IgD-negative memory B cell (primary cell): ENCODE data around the gene CYB5R4. TPM values are rescaled to one million over a fixed set of nuclear protein-coding genes. Genes with fewer than 3 reads are reported as not detected.

Experiments used
- H3K27ac Mint-ChIP-seq, 3 donors: one replicate each; pipeline ENCODE4 v1.8.0; 2020 to 2022; ENCODE audit warnings: mild to moderate bottlenecking in 3 of 3, mixed read lengths in 3 of 3, moderate library complexity in 1 of 3
- H3K27me3 Mint-ChIP-seq: one replicate; pipeline ENCODE4 v1.8.0; 2021; ENCODE audit warnings: mixed read lengths
- H3K36me3 Mint-ChIP-seq: one replicate; pipeline ENCODE4 v1.8.0; 2020; ENCODE audit warnings: mild to moderate bottlenecking, mixed read lengths
- H3K4me1 Mint-ChIP-seq, 3 donors: one replicate each; pipeline ENCODE4 v1.8.0; 2020 to 2022; ENCODE audit warnings: mixed read lengths in 3 of 3, mild to moderate bottlenecking in 1 of 3
- H3K4me3 Mint-ChIP-seq, 4 donors: one replicate each; pipeline ENCODE4 v1.8.0; 2020 to 2022; ENCODE audit warnings: mild to moderate bottlenecking in 4 of 4, mixed read lengths in 4 of 4, moderate library complexity in 3 of 4
- H3K9me3 Mint-ChIP-seq, 3 donors: one replicate each; pipeline ENCODE4 v1.8.0; 2020 to 2021; ENCODE audit warnings: mixed read lengths in 3 of 3, mild to moderate bottlenecking in 1 of 3
- polyA plus RNA-seq: library from polyadenylated mRNA; unstranded; fragments of 300-500 nt; fragmentation: Illumina TruSeq; gene quantifications from one replicate; pipeline ENCODE4 v1.2.3, GENCODE V29; 2021

The CYB5R4 gene
- polyA plus RNA-seq: 68.5 TPM

GRCh38 chr6:83859410-83860358, at the start of gene CYB5R4:
CYB5R4 (plus strand) TSS chr6:83859689; CDS start chr6:83859783, 94 bp downstream.
- peaks cover 18 to 35% (median 27%) of the 10 kb centered on the region in 3 donors for H3K4me1 Mint-ChIP-seq
- peak within 1 kb of the TSS; percentile 66 to 96 (median 95) for H3K27ac Mint-ChIP-seq
- H3K9me3 Mint-ChIP-seq: peaks cover 0 to 4% (median 0%) of the 10 kb centered on the region in 3 donors
- H3K27me3 Mint-ChIP-seq: peaks cover 9% of the 10 kb centered on the region
- peaks cover under 1% of the 10 kb centered on the region for H3K36me3 Mint-ChIP-seq
- H3K4me3 Mint-ChIP-seq: peak within 1 kb of the TSS; percentile 91 to 99 (median 96)

- Mint-ChIP-seq H3K36me3 (no peaks in the 10 kb centered on the region), H3K4me3 (no peak overlapping the region), H3K27me3 (peaks cover 4% of the 10 kb centered on the region), H3K27ac (no peak overlapping the region), H3K9me3 (peaks cover 0 to 2% (median 0%) of the 10 kb centered on the region in 3 donors), H3K4me1 (no peaks in the 10 kb centered on the region)
These were observed 46.9 kb upstream of the CYB5R4 start for GRCh38 chr6:83812595-83812994.

- Mint-ChIP-seq H3K27ac (no peak overlapping the region), H3K4me3 (no peak overlapping the region), H3K4me1 (no peaks in the 10 kb centered on the region), H3K9me3 (no peaks in the 10 kb centered on the region), H3K36me3 (no peaks in the 10 kb centered on the region), H3K27me3 (peaks cover 3% of the 10 kb centered on the region)
These were observed 43.7 kb upstream of the CYB5R4 start for GRCh38 chr6:83815631-83816272.

GRCh38 chr6:83822629-83823169, 36.8 kb upstream of the CYB5R4 start:
- Mint-ChIP-seq H3K27me3 (peaks cover 2% of the 10 kb centered on the region), H3K27ac (no peak overlapping the region), H3K4me3 (no peak overlapping the region), H3K9me3 (no peaks in the 10 kb centered on the region), H3K36me3 (no peaks in the 10 kb centered on the region), H3K4me1 (no peaks in the 10 kb centered on the region)

- peaks cover 2% of the 10 kb centered on the region for H3K27me3 Mint-ChIP-seq
- no peaks in the 10 kb centered on the region for H3K9me3 Mint-ChIP-seq
- H3K27ac Mint-ChIP-seq: no peak overlapping the region
- no peaks in the 10 kb centered on the region for H3K4me1 Mint-ChIP-seq
- H3K4me3 Mint-ChIP-seq: no peak overlapping the region
- H3K36me3 Mint-ChIP-seq: no peaks in the 10 kb centered on the region
These were observed 35.1 kb upstream of the CYB5R4 start for GRCh38 chr6:83824388-83824801.

GRCh38 chr6:83824831-83825230, 34.7 kb upstream of the CYB5R4 start:
- H3K36me3 Mint-ChIP-seq: no peaks in the 10 kb centered on the region
- H3K27me3 Mint-ChIP-seq: peaks cover 2% of the 10 kb centered on the region
- H3K27ac Mint-ChIP-seq: no peak overlapping the region

GRCh38 chr6:83827050-83827449, 32.4 kb upstream of the CYB5R4 start:
- no peak overlapping the region for H3K27ac Mint-ChIP-seq
- no peaks in the 10 kb centered on the region for H3K4me1 Mint-ChIP-seq
- H3K4me3 Mint-ChIP-seq: no peak overlapping the region
- H3K27me3 Mint-ChIP-seq: no peaks in the 10 kb centered on the region
- peaks cover 0 to 3% (median 0%) of the 10 kb centered on the region in 3 donors for H3K9me3 Mint-ChIP-seq
- H3K36me3 Mint-ChIP-seq: no peaks in the 10 kb centered on the region

More at GRCh38 chr6:83824831-83825230, 34.7 kb upstream of the CYB5R4 start:
- H3K9me3 Mint-ChIP-seq: no peaks in the 10 kb centered on the region
- no peak overlapping the region for H3K4me3 Mint-ChIP-seq
- no peaks in the 10 kb centered on the region for H3K4me1 Mint-ChIP-seq

- Mint-ChIP-seq H3K36me3 (peaks cover 2% of the 10 kb centered on the region), H3K4me1 (no peaks in the 10 kb centered on the region), H3K9me3 (peaks cover 3 to 25% (median 12%) of the 10 kb centered on the region in 3 donors), H3K27me3 (peaks cover 14% of the 10 kb centered on the region), H3K4me3 (no peak overlapping the region), H3K27ac (no peak overlapping the region)
These were observed 20.8 kb upstream of the CYB5R4 start for GRCh38 chr6:83838727-83839126.

GRCh38 chr6:83844170-83844569, 15.3 kb upstream of the CYB5R4 start:
- Mint-ChIP-seq H3K4me1 (peaks cover 0 to 3% (median 0%) of the 10 kb centered on the region in 3 donors), H3K9me3 (peaks cover 4 to 13% (median 4%) of the 10 kb centered on the region in 3 donors), H3K27me3 (peaks cover 4% of the 10 kb centered on the region), H3K4me3 (no peak overlapping the region), H3K27ac (no peak overlapping the region), H3K36me3 (peaks cover 2% of the 10 kb centered on the region)

- Mint-ChIP-seq H3K4me3 (no peak overlapping the region), H3K27ac (no peak overlapping the region), H3K4me1 (peaks cover 0 to 3% (median 0%) of the 10 kb centered on the region in 3 donors), H3K27me3 (peaks cover 14% of the 10 kb centered on the region), H3K36me3 (no peaks in the 10 kb centered on the region), H3K9me3 (peaks cover 0 to 4% (median 3%) of the 10 kb centered on the region in 3 donors)
These were observed 13.2 kb upstream of the CYB5R4 start for GRCh38 chr6:83846291-83846690.

- peaks cover 16% of the 10 kb centered on the region for H3K27me3 Mint-ChIP-seq
- peaks cover 0 to 3% (median 0%) of the 10 kb centered on the region in 3 donors for H3K4me1 Mint-ChIP-seq
- no peaks in the 10 kb centered on the region for H3K36me3 Mint-ChIP-seq
- H3K4me3 Mint-ChIP-seq: no peak overlapping the region
- no peak overlapping the region for H3K27ac Mint-ChIP-seq
- H3K9me3 Mint-ChIP-seq: peaks cover 0 to 2% (median 2%) of the 10 kb centered on the region in 3 donors
These were observed 12.3 kb upstream of the CYB5R4 start for GRCh38 chr6:83847179-83847578.

- Mint-ChIP-seq H3K27ac (no peak overlapping the region), H3K4me1 (peaks cover 2 to 6% (median 3%) of the 10 kb centered on the region in 3 donors), H3K4me3 (peak overlapping the region in 1 of 4 donors; percentile 3), H3K27me3 (peaks cover 32% of the 10 kb centered on the region), H3K36me3 (no peaks in the 10 kb centered on the region), H3K9me3 (peaks cover 0 to 2% (median 2%) of the 10 kb centered on the region in 3 donors)
These were observed 10.4 kb upstream of the CYB5R4 start for GRCh38 chr6:83849127-83849526.

GRCh38 chr6:83849610-83850009, 9.9 kb upstream of the CYB5R4 start:
- Mint-ChIP-seq H3K4me3 (peak overlapping the region in 1 of 4 donors; percentile 34), H3K27ac (no peak overlapping the region), H3K36me3 (no peaks in the 10 kb centered on the region), H3K9me3 (peaks cover 0 to 4% (median 2%) of the 10 kb centered on the region in 3 donors), H3K27me3 (peaks cover 37% of the 10 kb centered on the region), H3K4me1 (peaks cover 3 to 7% (median 5%) of the 10 kb centered on the region in 3 donors)

GRCh38 chr6:83852528-83853177, 6.8 kb upstream of the CYB5R4 start:
- Mint-ChIP-seq H3K27me3 (peaks cover 46% of the 10 kb centered on the region), H3K4me3 (peak overlapping the region; percentile 31 to 89 (median 76)), H3K9me3 (peaks cover 0 to 6% (median 4%) of the 10 kb centered on the region in 3 donors), H3K36me3 (no peaks in the 10 kb centered on the region), H3K27ac (no peak overlapping the region), H3K4me1 (peaks cover 3 to 7% (median 5%) of the 10 kb centered on the region in 3 donors)
